GM23338 (cell line): ENCODE measurements around the gene KRTAP23-1. TPM values are rescaled to one million over a fixed set of nuclear protein-coding genes. Genes with fewer than 3 reads are reported as not detected.

Experiments used
- ATAC-seq: fragments of 200-7000 bp; cut with Tn5 transposase; 3 replicates; pipeline ENCODE4 v1.9.1; 2020
- DNase-seq: peaks from one replicate; pipeline ENCODE4 v3.0.0-alpha.2; 2015; ENCODE audit warnings: low spot score
- H2AFZ ChIP-seq: fragments of 200-600 bp; sonication (generic); 2 replicates; pipeline ENCODE4 v1.8.0; 2016; ENCODE audit warnings: antibody characterized with exemption, mild to moderate bottlenecking, moderate library complexity
- H3F3A ChIP-seq: fragments of 200-600 bp; sonication (generic); replicated peaks from 2 replicates; pipeline ENCODE4 v1.8.0; 2017; ENCODE audit warnings: antibody characterized with exemption, mixed run types, low read depth
- H3K27ac ChIP-seq: fragments of 200-600 bp; sonication (generic); 2 replicates; pipeline ENCODE4 v1.6.1; 2016; ENCODE audit warnings: low read depth
- H3K27me3 ChIP-seq: fragments of 200-600 bp; sonication (generic); 2 replicates; pipeline ENCODE4 v1.8.0; 2016; ENCODE audit warnings: mild to moderate bottlenecking, mixed run types, moderate library complexity; ENCODE audit not compliant: insufficient read depth
- H3K36me3 ChIP-seq: fragments of 200-600 bp; sonication (generic); 2 replicates; pipeline ENCODE4 v1.8.0; 2016; ENCODE audit warnings: mild to moderate bottlenecking; ENCODE audit not compliant: insufficient read depth
- H3K4me1 ChIP-seq: fragments of 200-600 bp; sonication (generic); 2 replicates; pipeline ENCODE4 v1.8.0; 2016; ENCODE audit warnings: mild to moderate bottlenecking, moderate library complexity; ENCODE audit not compliant: insufficient read depth
- H3K4me2 ChIP-seq: fragments of 200-600 bp; sonication (generic); 2 replicates; pipeline ENCODE4 v1.7.1; 2017; ENCODE audit warnings: mixed run types
- H3K4me3 ChIP-seq: fragments of 200-600 bp; sonication (generic); 2 replicates; pipeline ENCODE4 v1.6.1; 2016; ENCODE audit warnings: mixed run types
- H3K79me2 ChIP-seq: fragments of 200-600 bp; sonication (generic); replicated peaks from 2 replicates; pipeline ENCODE4 v1.8.0; 2017; ENCODE audit warnings: mild to moderate bottlenecking; ENCODE audit not compliant: insufficient read depth
- H3K9me2 ChIP-seq: fragments of 200-600 bp; sonication (generic); 2 replicates; pipeline ENCODE4 v1.8.0; 2017; ENCODE audit not compliant: insufficient read depth
- H4K20me1 ChIP-seq: fragments of 200-600 bp; sonication (generic); replicated peaks from 2 replicates; pipeline ENCODE4 v1.8.0; 2017; ENCODE audit warnings: mild to moderate bottlenecking; ENCODE audit not compliant: insufficient read depth
- H3K27ac Mint-ChIP-seq: 2 replicates; pipeline ENCODE4 v1.8.0; 2020; ENCODE audit warnings: inconsistent platforms, mild to moderate bottlenecking, moderate library complexity, mixed read lengths
- H3K27me3 Mint-ChIP-seq: 3 replicates; pipeline ENCODE4 v1.8.0; 2022; ENCODE audit warnings: low read depth, mild to moderate bottlenecking, moderate library complexity, mixed read lengths, inconsistent platforms; ENCODE audit not compliant: insufficient read depth, poor library complexity
- H3K36me3 Mint-ChIP-seq: 3 replicates; pipeline ENCODE4 v1.8.0; 2021; ENCODE audit warnings: low read depth, mild to moderate bottlenecking, inconsistent platforms, moderate library complexity, mixed read lengths
- H3K4me1 Mint-ChIP-seq: 3 replicates; pipeline ENCODE4 v1.8.0; 2020; ENCODE audit warnings: mild to moderate bottlenecking, inconsistent platforms, mixed read lengths
- H3K4me3 Mint-ChIP-seq: 3 replicates; pipeline ENCODE4 v1.8.0; 2021; ENCODE audit warnings: moderate library complexity, mild to moderate bottlenecking, inconsistent platforms, mixed read lengths
- H3K9me3 Mint-ChIP-seq: 3 replicates; pipeline ENCODE4 v1.8.0; 2020; ENCODE audit warnings: moderate library complexity, mild to moderate bottlenecking, inconsistent platforms, mixed read lengths
- CREB1 ChIP-seq: fragments of 250-450 bp; sonication (Bioruptor Pico); IDR thresholded peaks from 2 replicates; pipeline ENCODE4 v1.5.0; 2020; ENCODE audit warnings: low read depth, mild to moderate bottlenecking, moderate library complexity
- CTCF ChIP-seq, 2 experiments: fragments of 200-600 bp in 1 of 2; sonication (generic) in 1 of 2; conservative IDR thresholded peaks; 2 replicates each; pipeline versions ENCODE4 v1.5.1 to v1.6.1; 2016 to 2017; ENCODE audit warnings: antibody characterized with exemption in 2 of 2, low read depth in 2 of 2, mild to moderate bottlenecking in 2 of 2, moderate library complexity in 1 of 2
- ETS1 ChIP-seq: IDR thresholded peaks from 2 replicates; pipeline ENCODE4 v1.6.1; 2016; ENCODE audit warnings: antibody characterized with exemption
- EZH2 ChIP-seq: fragments of 200-600 bp; sonication (generic); IDR thresholded peaks from one replicate; pipeline ENCODE4 v1.8.0; 2017; ENCODE audit warnings: antibody characterized with exemption, mild to moderate bottlenecking, low read depth; ENCODE audit not compliant: unreplicated experiment
- EZH2phosphoT487 ChIP-seq: fragments of 200-600 bp; sonication (generic); IDR thresholded peaks from one replicate; pipeline ENCODE4 v1.8.1; 2018; ENCODE audit warnings: antibody characterized with exemption; ENCODE audit not compliant: unreplicated experiment
- JUNB ChIP-seq: IDR thresholded peaks from one replicate; pipeline ENCODE4 v1.6.1; 2016; ENCODE audit warnings: antibody characterized with exemption; ENCODE audit not compliant: unreplicated experiment
- NANOG ChIP-seq: IDR thresholded peaks from 2 replicates; pipeline ENCODE4 v1.6.1; 2016; ENCODE audit warnings: antibody characterized with exemption, borderline replicate concordance
- POLR2AphosphoS5 ChIP-seq: IDR thresholded peaks from 2 replicates; pipeline ENCODE4 v1.6.1; 2016; ENCODE audit warnings: antibody characterized with exemption, low read depth
- REST ChIP-seq: IDR thresholded peaks from one replicate; pipeline ENCODE4 v1.6.1; 2018; ENCODE audit warnings: antibody characterized with exemption; ENCODE audit not compliant: unreplicated experiment
- STAT1 ChIP-seq: IDR thresholded peaks from one replicate; pipeline ENCODE4 v1.6.1; 2016; ENCODE audit warnings: antibody characterized with exemption; ENCODE audit not compliant: unreplicated experiment
- ZNF114 ChIP-seq: fragments of 250-450 bp; sonication (Bioruptor Pico); IDR thresholded peaks from 2 replicates; pipeline ENCODE4 v1.5.0; 2020; ENCODE audit warnings: mild to moderate bottlenecking, moderate library complexity
- ZNF331 ChIP-seq: fragments of 250-450 bp; sonication (Bioruptor Pico); IDR thresholded peaks from 2 replicates; pipeline ENCODE4 v1.5.0; 2020; ENCODE audit warnings: low read depth, mild to moderate bottlenecking, moderate library complexity
- ZNF462 ChIP-seq: fragments of 250-450 bp; sonication (Bioruptor Pico); IDR thresholded peaks from 2 replicates; pipeline ENCODE4 v1.5.0; 2020; ENCODE audit warnings: mild to moderate bottlenecking, moderate library complexity
- polyA plus RNA-seq: library from polyadenylated mRNA; unstranded; fragments of >200 nt; fragmentation: Nextera tagmentation; extraction: Ambion mirVana; gene quantifications from 2 replicates; pipeline ENCODE4 v1.2.1, GENCODE V29; 2016
- total RNA-seq: library from RNA; depleted of rRNA; stranded (reverse); fragments of >200 nt; shearing (Covaris generic); gene quantifications from 2 replicates; pipeline ENCODE4 v1.2.3, GENCODE V29; 2014

KRTAP23-1 gene
- total and polyA plus RNA-seq, 2 experiments from 2014 or later, result not detected

- peaks cover 2% of the 10 kb centered on the region for H3K27me3 Mint-ChIP-seq
- no peak overlapping the region for H3K27ac Mint-ChIP-seq
- H2AFZ ChIP-seq, result no peak overlapping the region
- no peaks in the 10 kb centered on the region for H3K79me2 ChIP-seq
- no peaks in the 10 kb centered on the region for H3K4me1 Mint-ChIP-seq
- no peaks in the 10 kb centered on the region for H3K4me1 ChIP-seq
- no peaks in the 10 kb centered on the region for H3K9me2 ChIP-seq
- H3K36me3 ChIP-seq, result no peaks in the 10 kb centered on the region
- H3K4me2 ChIP-seq, result no peak overlapping the region
- no peak for ATAC-seq
- H3K9me3 Mint-ChIP-seq, result peaks cover 9% of the 10 kb centered on the region; the same call in 2 of the 3 replicates
- H3K27ac ChIP-seq, result no peak overlapping the region
- H3F3A ChIP-seq, result no peaks in the 10 kb centered on the region
- H3K4me3 ChIP-seq, result no peak overlapping the region
- H4K20me1 ChIP-seq, result no peaks in the 10 kb centered on the region
- no peak for DNase-seq
- H3K27me3 ChIP-seq, result no peaks in the 10 kb centered on the region
- TF ChIP-seq POLR2AphosphoS5 (no peak), EZH2 (no peak), ZNF331 (no peak), JUNB (no peak), REST (no peak), ZNF462 (CRISPR knock-in tag) (no peak), CTCF (conservative IDR thresholded peaks at IDR 0.05; ENCODE audit: low read depth in 2 of 2) (no peak), STAT1 (no peak), ZNF114 (CRISPR knock-in tag) (no peak), NANOG (no peak), EZH2phosphoT487 (no peak), CREB1 (CRISPR knock-in tag) (no peak), ETS1 (no peak)
- no peak overlapping the region for H3K4me3 Mint-ChIP-seq
- no peaks in the 10 kb centered on the region for H3K36me3 Mint-ChIP-seq
These were observed 43.2 kb upstream of the KRTAP23-1 start for GRCh38 chr21:30391492-30392025.
